HuH-7 (cell line): ENCODE results near the gene PDE4D.
"Not testable (repeated sequence)": the region's sequence is repeated elsewhere in the genome, so short reads cannot be mapped to it uniquely, and the experiment has no call there.

Experiments used
- DNase-seq: peaks from one replicate; pipeline ENCODE4 v3.0.0; 2011; ENCODE audit warnings: low spot score

Gene PDE4D

DNA sequence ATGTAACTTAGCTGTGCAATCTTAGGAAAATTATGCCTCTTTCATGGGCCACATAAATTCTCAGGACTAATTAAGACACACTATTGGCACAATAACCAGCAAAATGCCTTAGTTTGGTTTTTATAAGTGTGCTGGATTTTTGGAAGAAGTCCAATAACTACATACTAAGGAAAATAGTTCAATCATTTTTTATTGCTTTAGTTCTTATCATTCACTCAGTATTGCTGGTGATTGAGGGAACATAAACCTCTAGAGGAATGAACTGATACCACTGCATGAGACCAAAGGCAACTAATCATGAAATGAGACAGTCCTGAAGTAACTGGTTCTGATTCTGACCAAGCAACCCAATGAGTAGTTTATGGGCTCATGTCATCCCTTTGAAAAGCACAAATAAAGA lies 571.5 kb downstream of the PDE4D start:
- no peak for DNase-seq

DNA sequence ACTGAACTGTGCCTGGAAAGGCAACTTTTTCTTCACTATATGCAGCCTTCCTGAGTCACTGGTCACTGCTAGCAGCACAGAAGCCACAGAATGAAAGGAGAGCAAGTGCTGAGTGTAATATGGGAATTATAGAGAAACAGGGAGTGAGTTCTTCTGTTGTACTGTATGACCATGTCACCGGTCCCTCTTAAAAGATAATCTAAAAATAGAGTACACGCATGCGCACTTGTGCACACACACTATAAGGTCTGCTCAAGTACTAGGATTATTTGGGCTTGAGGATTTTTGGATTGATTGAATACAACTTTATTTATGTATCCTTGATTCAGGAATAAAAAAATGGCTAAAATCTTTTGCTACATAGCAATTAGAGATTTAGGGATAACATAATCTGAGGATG lies 571.9 kb downstream of the PDE4D start:
- DNase-seq = no peak

DNA sequence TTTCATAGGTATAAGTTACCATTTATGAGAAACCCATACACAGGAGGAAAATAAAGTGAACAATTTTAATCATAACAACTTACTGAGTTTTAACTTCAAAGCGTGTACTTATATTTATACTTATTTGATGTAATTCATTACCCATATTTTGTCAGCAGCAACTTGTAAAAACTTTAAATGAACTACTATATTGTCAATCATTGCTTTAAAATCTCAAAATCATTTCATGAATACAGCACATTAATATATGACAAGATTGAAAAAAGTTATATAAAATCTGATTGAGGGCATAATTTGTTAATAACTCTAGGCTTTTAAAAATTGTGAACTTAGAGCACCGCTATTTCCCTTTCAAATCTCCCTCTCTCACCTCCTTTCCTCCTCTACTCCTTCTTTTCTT lies 573.1 kb downstream of the PDE4D start:
- no peak for DNase-seq

DNA sequence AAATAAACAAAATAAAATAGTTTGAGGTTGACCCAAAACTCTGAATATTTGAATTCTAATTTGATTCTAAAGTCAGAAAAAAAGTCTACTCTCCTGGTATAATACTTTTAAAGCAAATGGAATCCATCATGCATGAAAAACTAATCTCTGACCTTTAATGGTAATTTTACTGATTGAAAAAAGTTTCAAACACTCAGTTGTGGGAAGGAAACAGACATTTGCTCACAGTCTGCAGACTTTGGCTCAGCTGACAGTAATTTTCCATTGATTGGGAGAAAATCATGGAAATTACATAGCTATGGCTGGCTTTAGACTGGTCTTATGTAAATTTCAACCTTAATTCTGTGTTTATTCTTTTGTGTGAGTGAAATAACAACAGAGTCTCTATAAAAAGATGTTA lies 574.3 kb downstream of the PDE4D start:
- DNase-seq = no peak

DNA sequence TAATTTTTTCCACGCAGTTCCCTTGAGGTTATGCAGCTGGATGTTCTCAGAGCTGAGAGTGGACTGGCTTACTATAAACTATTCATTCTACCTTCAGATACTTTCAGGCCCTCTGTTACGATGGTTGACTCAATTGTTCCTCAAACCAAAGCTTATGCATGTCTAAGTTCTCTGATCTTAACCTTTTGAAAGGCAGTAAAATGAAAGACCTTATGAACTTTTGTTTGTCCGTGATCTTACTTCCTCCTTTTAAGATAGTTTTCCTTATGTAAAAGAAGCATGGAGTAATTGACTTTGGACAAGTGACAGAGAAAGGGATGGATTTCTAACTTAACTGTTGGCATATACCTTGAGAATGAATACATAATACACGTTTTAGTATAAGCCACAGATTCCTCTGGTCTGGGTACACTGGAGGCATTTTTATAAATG lies 575.7 kb downstream of the PDE4D start:
- DNase-seq = no peak

DNA sequence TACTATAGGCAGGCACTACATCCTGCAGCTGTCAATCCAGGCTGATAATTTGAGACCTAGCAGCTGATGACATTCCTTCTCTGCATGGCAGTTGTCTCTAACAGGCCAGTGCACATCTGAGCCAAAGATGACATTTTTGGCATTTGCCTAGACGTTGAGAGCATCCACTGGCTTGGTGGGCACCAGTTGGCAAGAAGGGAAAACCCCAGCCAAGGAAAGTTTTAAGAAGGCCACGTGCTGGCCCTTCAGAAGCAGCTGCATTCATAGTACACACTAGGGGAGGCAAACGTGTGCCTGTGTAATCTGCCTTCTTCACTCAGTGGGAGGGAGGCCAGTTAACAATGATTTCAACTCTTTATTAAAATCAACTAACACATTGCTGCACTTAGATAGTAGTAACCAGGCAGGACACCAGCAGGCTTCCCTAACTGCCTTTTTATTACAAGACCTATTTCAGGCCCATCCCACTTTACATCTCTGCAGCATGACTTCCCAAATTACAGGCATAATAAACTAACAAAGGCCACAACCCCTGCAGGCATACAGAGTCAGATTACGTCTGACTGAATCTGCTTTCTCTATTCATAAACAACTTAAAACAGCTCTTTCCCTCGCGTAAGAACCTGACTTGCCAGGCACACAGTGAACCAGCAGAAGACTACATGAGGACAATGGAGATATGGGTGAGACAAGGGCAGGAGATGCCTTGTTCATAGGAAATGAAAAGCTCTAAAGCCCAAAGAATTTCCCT lies 576.3 kb downstream of the PDE4D start:
- no peak for DNase-seq

DNA sequence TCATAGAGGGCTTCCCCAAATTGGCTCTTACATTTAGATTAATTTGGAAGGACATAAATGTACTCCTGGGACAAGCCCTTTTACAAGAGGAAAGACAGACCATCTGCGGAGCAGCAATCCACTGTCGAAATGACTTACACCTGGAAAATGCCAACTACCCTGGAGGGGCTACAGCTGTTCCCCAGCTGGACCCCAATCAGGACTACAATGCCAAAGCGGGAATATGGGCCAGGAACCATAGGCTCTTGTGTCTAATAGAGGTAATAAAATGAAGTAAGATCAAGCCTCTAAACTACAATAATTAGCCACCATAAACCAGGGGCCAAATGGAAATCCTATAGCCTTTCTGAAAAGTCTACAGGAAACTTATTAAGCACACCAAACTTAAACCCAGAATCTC lies 581.3 kb downstream of the PDE4D start:
- no peak for DNase-seq

DNA sequence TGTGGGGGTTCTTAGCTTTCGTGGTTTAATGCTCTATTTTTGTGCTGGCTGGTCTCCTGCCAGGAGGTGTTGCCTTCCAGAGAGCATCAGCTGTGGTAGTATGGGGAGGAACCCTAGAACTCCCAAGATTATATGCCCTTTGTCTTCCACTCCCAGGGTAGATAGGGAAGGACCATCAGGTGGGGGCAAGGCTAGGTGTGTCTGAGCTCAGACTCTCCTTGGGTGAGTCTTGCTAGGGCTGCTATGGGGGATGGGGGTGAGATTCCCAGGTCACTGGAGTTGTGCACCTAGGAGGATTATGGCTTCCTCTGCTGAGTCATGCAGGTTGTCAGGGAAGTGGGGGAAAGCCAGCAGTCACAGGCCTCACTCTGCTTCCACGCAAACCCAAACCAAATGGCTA lies 584.8 kb downstream of the PDE4D start:
- DNase-seq = not testable (repeated sequence)

DNA sequence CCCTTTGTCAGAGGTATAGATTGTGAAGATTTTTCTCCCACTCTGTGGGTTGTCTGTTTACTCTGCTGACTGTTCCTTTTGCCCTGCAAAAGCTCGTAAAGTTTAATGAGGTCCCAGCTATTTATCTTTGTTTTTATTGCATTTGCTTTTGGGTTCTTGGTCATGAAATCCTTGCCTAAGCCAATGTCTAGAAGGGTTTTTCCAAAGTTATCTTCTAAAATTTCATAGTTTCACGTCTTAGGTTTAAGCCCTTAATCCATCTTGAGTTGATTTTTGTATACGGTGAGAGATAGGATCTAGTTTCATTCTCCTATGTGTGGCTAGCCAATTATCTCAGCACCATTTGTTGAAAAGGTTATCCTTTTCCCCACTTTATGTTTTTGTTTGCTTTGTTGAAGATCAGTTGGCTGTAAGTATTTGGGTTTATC lies 590.2 kb downstream of the PDE4D start:
- not testable (repeated sequence) for DNase-seq

DNA sequence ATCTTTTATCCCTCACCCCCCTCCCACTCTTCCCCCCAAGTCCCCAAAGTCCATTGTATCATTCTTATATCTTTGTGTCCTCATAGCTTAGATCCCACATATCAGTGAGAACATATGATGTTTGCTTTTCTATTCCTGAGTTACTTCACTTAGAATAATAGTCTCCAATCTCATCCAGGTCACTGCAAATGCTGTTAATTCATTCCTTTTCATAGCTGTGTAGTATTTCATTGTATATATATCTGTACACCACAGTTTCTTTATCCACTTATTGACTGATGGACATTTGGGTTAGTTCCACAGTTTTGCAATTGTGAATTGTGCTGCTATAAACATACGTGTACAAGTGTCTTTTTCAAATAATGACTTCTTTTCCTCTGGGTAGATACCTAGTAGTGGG lies 591.0 kb downstream of the PDE4D start:
- DNase-seq = not testable (repeated sequence)

DNA sequence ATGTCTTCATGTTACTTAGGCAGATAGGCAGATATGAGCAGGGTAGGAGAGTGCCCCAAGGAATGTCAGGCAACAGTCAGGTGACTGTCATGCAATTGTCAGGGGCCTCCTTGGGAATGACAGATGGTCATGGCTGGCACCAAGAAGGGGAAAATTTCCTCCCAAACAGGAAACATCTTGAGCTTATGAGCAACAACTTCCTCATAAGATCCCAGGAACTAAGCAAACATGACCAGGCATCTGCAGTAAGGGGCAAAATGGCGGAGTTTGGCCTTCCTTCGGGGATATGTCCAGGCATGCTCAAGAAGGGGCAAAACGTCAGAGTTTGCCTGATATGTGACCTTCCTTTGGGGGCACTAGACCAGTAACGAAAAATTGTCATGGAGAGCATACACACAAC lies 591.8 kb downstream of the PDE4D start:
- no peak for DNase-seq

DNA sequence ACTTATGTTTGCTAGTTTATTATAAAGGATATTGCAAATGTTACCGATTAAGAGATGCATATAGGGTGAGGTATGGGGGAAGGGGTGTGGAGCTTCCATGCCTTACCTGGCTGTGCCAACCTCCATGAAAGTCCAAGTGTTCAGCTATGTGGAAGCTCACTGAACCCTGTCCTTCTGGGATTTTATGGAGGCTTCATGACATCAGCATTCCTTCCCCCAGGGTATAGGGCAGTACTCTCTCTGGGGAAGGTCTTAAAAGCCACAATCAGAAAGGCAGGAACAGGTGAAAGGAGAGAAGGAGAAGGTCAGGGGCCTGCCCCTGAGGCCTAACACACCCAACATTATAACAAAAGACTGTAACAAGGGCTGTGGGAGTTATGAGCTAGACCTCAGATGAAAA lies 592.6 kb downstream of the PDE4D start:
- no peak for DNase-seq

DNA sequence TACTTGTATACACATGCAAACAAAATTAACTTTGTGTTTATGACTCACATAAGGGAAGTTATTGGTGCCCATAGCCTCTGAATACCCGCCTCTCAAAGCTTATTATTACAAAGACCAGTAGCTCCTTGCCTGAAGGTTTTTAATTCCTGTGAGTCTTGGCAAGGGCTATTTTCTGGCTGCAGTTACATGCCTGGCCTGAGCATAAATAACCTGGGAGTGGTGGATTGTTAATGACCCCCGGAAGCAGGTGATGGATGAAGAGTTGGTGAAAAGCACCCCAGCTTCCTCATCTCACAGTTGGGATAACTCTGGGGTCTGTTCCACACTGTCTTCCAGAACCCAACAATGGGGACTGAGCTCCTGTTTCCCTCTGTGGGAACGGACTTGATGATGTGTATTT lies 594.5 kb downstream of the PDE4D start:
- DNase-seq = no peak

DNA sequence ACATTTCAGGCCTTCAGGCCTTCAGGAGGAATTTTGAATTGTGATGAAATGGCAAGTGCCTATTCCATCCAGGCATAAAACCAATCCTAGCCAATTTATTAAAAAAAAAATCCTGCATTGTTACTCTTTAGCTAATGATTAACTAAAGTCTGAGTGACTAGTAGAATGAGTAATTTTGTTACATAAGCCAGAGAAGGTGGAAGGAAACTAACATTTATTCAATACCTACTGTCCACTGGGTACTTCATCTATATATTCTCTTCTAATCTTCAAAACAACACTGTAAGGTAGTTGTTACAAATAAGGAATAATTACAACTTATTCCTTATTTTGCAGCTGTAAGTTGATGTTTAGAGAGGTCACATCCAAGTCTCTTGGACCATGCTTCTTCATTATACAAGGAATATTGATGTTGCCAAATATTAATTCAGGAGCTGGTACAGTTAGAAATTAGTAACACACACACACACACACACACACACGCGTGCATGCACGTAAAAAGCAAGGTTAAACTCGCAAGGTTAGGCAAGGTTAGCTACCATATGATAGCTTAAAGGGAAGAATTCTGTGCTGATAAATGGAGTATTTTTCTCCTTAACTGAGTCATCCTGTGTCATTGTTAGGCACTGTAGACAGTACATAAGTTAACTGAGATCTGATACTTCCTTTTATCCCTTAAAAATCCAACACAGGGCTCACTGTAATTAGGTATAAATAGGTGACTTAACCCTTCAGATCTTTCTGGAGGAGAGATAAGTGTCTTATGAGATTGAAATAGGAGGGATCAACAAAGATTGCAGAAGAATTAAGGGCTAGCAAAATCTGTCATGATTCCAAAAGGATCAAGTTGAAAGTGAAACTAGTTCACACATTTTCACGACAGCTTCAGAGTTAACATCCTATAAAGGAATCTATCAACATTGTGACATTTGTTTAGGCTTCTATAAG lies 596.9 kb downstream of the PDE4D start:
- no peak for DNase-seq

DNA sequence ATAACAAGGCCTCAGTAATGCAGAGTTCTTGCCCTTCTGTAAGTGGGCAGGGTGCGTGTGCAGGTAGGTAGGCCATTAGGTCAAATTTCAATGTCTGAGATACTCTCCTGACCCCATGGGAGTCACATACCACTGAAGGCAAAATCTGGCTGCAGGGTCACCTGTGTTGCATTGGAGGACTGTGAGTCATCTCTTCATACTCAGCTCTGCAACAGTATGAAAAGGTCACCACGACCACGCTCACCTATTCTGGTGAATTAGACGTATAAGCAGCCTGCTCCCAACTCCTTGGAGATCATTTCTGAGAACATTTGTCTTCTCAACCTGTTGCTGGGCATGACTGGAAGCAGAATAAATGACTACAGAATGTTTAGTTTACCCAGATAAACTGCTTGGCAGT lies 599.8 kb downstream of the PDE4D start:
- DNase-seq = no peak

DNA sequence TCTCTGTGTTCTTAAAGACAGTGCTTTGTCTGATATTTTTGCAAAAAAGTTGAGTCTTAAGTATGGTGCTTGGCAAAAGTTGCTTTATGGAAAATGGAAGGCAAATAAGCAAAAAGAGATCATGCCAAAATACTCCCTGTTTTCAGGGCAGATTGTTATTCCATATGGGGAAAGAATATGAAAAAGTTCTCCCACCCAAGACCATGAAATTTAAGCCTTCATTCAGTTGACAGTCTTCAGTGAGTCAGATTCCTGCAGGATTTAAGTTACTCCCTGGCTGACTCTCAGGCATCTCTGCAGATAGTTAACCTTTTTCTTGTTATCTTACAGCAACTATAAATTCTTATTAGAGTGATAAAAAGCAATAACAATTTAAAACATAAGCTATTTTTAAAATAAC lies 601.6 kb downstream of the PDE4D start:
- no peak for DNase-seq

DNA sequence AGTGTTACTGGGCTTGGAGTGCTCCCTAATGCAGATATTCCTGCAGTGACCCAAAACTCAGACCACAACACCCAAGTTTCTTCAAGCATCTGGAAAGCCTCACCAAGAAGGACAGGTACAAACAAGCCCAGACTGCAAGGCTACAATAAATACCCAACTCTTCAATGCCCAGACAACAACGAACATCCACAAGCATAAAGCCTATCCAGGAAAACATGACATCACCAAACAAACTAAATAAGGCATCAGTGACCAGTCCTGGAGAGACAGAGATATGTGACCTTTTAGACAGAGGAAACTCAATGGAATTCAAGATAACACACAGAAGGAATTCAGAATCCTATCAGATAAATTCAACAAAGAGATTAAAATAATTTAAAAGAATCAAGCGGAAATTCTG lies 605.6 kb downstream of the PDE4D start:
- DNase-seq = no peak

DNA sequence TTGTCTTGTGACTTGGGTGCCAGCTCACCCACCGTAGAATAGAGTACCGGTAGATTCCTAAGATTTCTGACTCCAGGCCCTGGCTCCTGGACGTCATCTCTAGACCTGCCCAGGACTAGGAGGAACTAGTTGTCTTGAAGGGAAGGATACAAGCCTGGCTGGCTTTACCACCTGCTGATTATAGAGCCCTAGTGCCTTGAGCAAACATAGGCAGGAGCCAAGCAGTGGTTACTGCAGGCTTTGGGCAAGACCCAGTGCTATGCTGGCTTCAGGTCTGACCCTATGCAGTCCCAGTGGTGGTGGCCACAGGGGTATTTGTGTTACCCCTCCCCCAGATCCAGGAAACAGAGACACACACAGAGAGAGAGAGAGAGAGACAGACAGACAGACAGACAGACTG lies 606.2 kb downstream of the PDE4D start:
- no peak for DNase-seq

DNA sequence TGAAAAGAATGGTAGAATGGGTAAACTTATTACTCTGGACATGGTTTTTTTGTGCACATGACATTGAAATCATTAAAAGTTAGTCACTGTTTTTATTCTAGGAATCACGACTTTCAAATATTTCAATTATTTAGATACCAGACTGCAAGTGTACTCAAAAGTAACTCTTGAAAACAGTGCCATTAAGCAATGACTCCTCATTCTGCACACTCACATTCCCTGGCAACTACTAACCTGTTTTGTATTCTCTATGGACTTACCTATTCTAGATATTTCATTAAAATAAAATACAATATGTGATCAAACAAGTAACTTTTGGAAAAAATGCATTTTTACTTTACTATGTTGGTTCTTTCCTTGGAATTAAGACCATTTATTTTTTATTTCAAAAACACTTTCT lies 607.0 kb downstream of the PDE4D start:
- DNase-seq = no peak

DNA sequence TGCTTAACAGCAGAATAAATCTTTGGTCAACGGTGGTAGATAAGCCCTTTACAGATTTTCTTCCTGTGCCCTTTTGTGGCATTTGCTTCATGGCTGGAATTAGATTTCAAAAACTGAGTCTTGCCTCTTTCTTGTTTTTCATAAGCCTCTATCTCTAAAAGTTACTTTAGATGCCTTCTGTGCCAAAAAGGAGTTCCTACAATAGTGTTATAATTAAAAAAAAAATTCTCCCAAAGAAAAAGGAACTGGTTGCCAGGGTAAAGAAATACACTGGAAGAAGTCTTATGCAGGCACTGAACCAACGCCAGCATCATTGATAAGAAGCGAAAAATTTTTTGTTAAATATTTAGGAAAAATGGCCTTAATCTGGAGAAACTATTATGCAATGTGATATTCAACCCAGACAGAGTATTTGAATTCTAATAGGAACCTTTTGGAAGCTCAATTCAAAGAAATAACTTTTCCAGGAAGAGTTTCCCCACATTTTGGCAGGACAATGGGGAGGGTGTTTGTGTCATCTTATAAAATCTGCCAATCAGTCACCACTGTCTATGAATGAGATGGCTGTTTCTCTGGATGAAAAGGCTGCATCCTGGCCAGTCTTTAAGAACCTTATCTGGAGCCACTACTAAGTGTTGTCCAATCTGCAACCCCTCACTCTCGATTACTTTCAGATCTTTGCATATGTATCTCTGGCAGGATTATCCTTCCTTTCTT lies 608.1 kb downstream of the PDE4D start:
- DNase-seq = no peak

DNA sequence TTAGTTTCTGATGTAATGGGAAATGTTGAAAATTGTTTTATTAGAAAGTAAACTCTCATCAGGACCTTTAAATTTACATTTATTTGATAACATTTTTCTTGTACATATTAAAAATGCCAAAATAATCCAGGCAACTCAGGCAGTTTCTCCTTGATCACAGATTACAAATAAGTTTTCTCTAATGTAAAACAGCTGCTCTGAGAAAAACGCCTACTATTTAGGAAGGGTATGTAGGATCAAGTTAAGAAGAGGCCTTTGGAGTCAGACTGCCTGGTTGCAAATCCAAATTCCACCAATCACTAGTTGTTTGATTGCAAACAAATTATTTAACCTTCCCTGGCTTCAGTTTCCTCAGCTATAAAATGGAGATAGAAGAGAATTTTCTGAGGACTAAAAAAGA lies 610.8 kb downstream of the PDE4D start:
- no peak for DNase-seq

DNA sequence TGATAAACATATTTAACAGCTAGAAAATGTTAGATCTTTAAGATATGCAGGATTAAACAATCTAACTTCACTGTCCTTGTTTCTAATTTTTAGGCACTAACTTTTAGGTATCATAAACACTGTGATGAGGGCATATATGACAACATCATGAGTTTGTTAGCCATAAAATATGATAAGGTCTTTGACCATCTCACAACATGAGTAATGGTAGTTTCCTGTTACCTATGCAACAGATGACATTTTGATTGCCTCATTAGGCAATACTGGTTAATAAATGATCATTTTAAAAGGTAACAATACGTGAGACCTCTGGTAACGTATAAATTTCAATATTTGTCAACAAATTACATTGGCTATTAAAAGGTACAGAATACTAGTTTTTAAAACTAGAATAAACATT lies 613.5 kb downstream of the PDE4D start:
- no peak for DNase-seq

DNA sequence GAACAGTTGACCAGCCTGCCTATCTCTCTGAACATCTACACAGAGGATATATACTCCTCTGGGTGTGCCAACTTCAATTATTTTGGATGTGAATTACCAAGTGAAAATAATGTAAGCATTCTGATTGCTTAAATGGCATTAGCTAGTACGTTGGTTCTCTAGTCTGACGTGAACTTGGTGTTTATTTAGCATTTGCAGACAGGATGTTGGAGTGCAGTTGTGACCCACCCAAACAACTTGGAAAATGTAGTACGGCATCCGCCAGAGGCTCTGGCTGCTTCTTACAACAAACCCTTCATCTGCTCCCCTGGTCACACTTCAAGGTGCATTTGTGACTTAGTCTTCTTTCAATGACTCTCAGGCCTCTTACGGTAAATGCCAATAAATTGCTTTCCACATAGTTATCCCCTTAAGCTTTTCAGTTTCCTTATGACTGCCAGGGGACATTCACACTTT lies 616.6 kb downstream of the PDE4D start:
- DNase-seq = no peak
